Activated T-helper 2 cell treated with anti-CD3 and anti-CD28 coated beads, Interferon-gamma antibody, Interleukin-2, Interleukin-4, amounts not matched to agents 10 μg/mL and 5 μg/mL and 100 μg/mL, durations not matched to agents 14 hours and 24 hours and 36 hours (primary cell): Measurements from ENCODE around the gene MACROH2A1. TPM values are rescaled to one million over a fixed set of nuclear protein-coding genes. Genes with fewer than 3 reads are reported as not detected.

Source experiments
- DNase-seq: peaks from one replicate; pipeline ENCODE4 v3.0.0; 2021; ENCODE audit warnings: low spot score
- H3K27ac Mint-ChIP-seq: one replicate; pipeline ENCODE4 v1.8.0; 2021; ENCODE audit warnings: mixed read lengths
- H3K27me3 Mint-ChIP-seq: one replicate; pipeline ENCODE4 v1.8.0; 2021; ENCODE audit warnings: low read depth, mixed read lengths
- H3K36me3 Mint-ChIP-seq: one replicate; pipeline ENCODE4 v1.8.0; 2021; ENCODE audit warnings: low read depth, mixed read lengths
- H3K4me1 Mint-ChIP-seq: one replicate; pipeline ENCODE4 v1.8.0; 2021; ENCODE audit warnings: low read depth, mixed read lengths
- H3K4me3 Mint-ChIP-seq: one replicate; pipeline ENCODE4 v1.8.0; 2021; ENCODE audit warnings: low read depth, mild to moderate bottlenecking, moderate library complexity, mixed read lengths
- H3K9me3 Mint-ChIP-seq: one replicate; pipeline ENCODE4 v1.8.0; 2021; ENCODE audit warnings: mixed read lengths
- intact Hi-C: fragments of 100-400 bp; cut with micrococcal nuclease; formaldehyde crosslinking; loops from one replicate; pipeline ENCODE4 v1.15.1; 2023
- total RNA-seq: library from RNA; stranded (reverse); gene quantifications from 2 replicates; pipeline ENCODE4 v1.2.3, GENCODE V29; 2022

The MACROH2A1 gene
- total RNA-seq, 1 donor from 2014 or later, result 285 TPM

GRCh38 chr5:135399794-135400542, 937 bp upstream of the MACROH2A1 start:
- H3K4me3 Mint-ChIP-seq, result peak overlapping the region; percentile 94
- intact Hi-C loops, result loop anchor here (2.0 to 5.0 kb wide), 2 partner anchors 27 to 38 kb away; no protein-coding TSS in a partner anchor
- no peak for DNase-seq

GRCh38 chr5:135398160-135398854, 724 bp downstream of the MACROH2A1 start:
- no peaks in the 10 kb centered on the region for H3K9me3 Mint-ChIP-seq
- peak; percentile 38 for DNase-seq
- peaks cover 27% of the 10 kb centered on the region for H3K36me3 Mint-ChIP-seq
- H3K27ac Mint-ChIP-seq, result peak overlapping the region; percentile 81
- peak overlapping the region; percentile 90 for H3K4me3 Mint-ChIP-seq
- H3K27me3 Mint-ChIP-seq, result peaks cover 9% of the 10 kb centered on the region
- peaks cover 51% of the 10 kb centered on the region for H3K4me1 Mint-ChIP-seq
- intact Hi-C loops, result loop anchor here (2.0 to 5.0 kb wide), 2 partner anchors 28 to 36 kb away; no protein-coding TSS in a partner anchor

More at GRCh38 chr5:135399794-135400542, 937 bp upstream of the MACROH2A1 start:
- H3K27me3 Mint-ChIP-seq, result peaks cover 9% of the 10 kb centered on the region
- H3K9me3 Mint-ChIP-seq, result peaks cover 2% of the 10 kb centered on the region
- peak overlapping the region; percentile 98 for H3K27ac Mint-ChIP-seq
- H3K36me3 Mint-ChIP-seq, result peaks cover 23% of the 10 kb centered on the region
- H3K4me1 Mint-ChIP-seq, result peaks cover 37% of the 10 kb centered on the region

- Mint-ChIP-seq H3K27ac (peak overlapping the region; percentile 52), H3K9me3 (no peaks in the 10 kb centered on the region), H3K36me3 (peaks cover 40% of the 10 kb centered on the region), H3K27me3 (peaks cover 9% of the 10 kb centered on the region), H3K4me1 (peaks cover 63% of the 10 kb centered on the region), H3K4me3 (peak overlapping the region; percentile 90)
- intact Hi-C loops, result loop anchor here (1.0 to 5.0 kb wide), 2 partner anchors 20 to 35 kb away; no protein-coding TSS in a partner anchor
- DNase-seq, result no peak
Measured at GRCh38 chr5:135397084-135397483, 1.9 kb downstream of the MACROH2A1 start.

GRCh38 chr5:135396459-135397055, 2.5 kb downstream of the MACROH2A1 start:
- Mint-ChIP-seq H3K27me3 (peaks cover 9% of the 10 kb centered on the region), H3K4me3 (peak overlapping the region; percentile 90), H3K9me3 (no peaks in the 10 kb centered on the region), H3K27ac (no peak overlapping the region), H3K4me1 (peaks cover 69% of the 10 kb centered on the region), H3K36me3 (peaks cover 45% of the 10 kb centered on the region)
- intact Hi-C loops, result loop anchor here (1.0 to 5.0 kb wide), 2 partner anchors 19 to 34 kb away; no protein-coding TSS in a partner anchor
- no peak for DNase-seq

GRCh38 chr5:135395866-135396265, 3.2 kb downstream of the MACROH2A1 start:
- Mint-ChIP-seq H3K4me3 (no peak overlapping the region), H3K36me3 (peaks cover 47% of the 10 kb centered on the region), H3K9me3 (no peaks in the 10 kb centered on the region), H3K4me1 (peaks cover 71% of the 10 kb centered on the region), H3K27ac (peak overlapping the region; percentile 25), H3K27me3 (peaks cover 4% of the 10 kb centered on the region)
- no peak for DNase-seq
- intact Hi-C loops, result loop anchor here (5.0 kb wide), 1 partner anchor 34 kb away; no protein-coding TSS in a partner anchor

GRCh38 chr5:135395451-135395850, 3.6 kb downstream of the MACROH2A1 start:
- DNase-seq, result no peak
- Mint-ChIP-seq H3K27me3 (peaks cover 3% of the 10 kb centered on the region), H3K36me3 (peaks cover 47% of the 10 kb centered on the region), H3K9me3 (no peaks in the 10 kb centered on the region), H3K27ac (peak overlapping the region; percentile 25), H3K4me3 (no peak overlapping the region), H3K4me1 (peaks cover 71% of the 10 kb centered on the region)
- intact Hi-C loops, result loop anchor here (5.0 kb wide), 1 partner anchor 33 kb away; no protein-coding TSS in a partner anchor

GRCh38 chr5:135394095-135394494, 4.9 kb downstream of the MACROH2A1 start:
- no peaks in the 10 kb centered on the region for H3K27me3 Mint-ChIP-seq
- peak overlapping the region; percentile 18 for H3K27ac Mint-ChIP-seq
- H3K4me1 Mint-ChIP-seq, result peaks cover 66% of the 10 kb centered on the region
- DNase-seq, result no peak
- no peak overlapping the region for H3K4me3 Mint-ChIP-seq
- H3K9me3 Mint-ChIP-seq, result no peaks in the 10 kb centered on the region
- intact Hi-C loops, result no loop called here
- H3K36me3 Mint-ChIP-seq, result peaks cover 53% of the 10 kb centered on the region

- peaks cover 56% of the 10 kb centered on the region for H3K36me3 Mint-ChIP-seq
- H3K27ac Mint-ChIP-seq, result peak overlapping the region; percentile 30
Measured at GRCh38 chr5:135393691-135394090, 5.3 kb downstream of the MACROH2A1 start.

GRCh38 chr5:135393229-135393628, 5.8 kb downstream of the MACROH2A1 start:
- Mint-ChIP-seq H3K9me3 (no peaks in the 10 kb centered on the region), H3K27me3 (no peaks in the 10 kb centered on the region), H3K27ac (peak overlapping the region; percentile 9), H3K36me3 (peaks cover 60% of the 10 kb centered on the region), H3K4me3 (no peak overlapping the region), H3K4me1 (peaks cover 71% of the 10 kb centered on the region)
- no peak for DNase-seq
- intact Hi-C loops, result no loop called here

More at GRCh38 chr5:135393691-135394090, 5.3 kb downstream of the MACROH2A1 start:
- H3K9me3 Mint-ChIP-seq, result no peaks in the 10 kb centered on the region
- no peak for DNase-seq
- no peak overlapping the region for H3K4me3 Mint-ChIP-seq
- intact Hi-C loops, result no loop called here
- H3K27me3 Mint-ChIP-seq, result no peaks in the 10 kb centered on the region
- H3K4me1 Mint-ChIP-seq, result peaks cover 66% of the 10 kb centered on the region

- Mint-ChIP-seq H3K9me3 (no peaks in the 10 kb centered on the region), H3K4me1 (peaks cover 69% of the 10 kb centered on the region), H3K4me3 (no peak overlapping the region), H3K27ac (peak overlapping the region; percentile 65), H3K36me3 (peaks cover 62% of the 10 kb centered on the region), H3K27me3 (no peaks in the 10 kb centered on the region)
- peak; percentile 6 for DNase-seq
- intact Hi-C loops, result no loop called here
Measured at GRCh38 chr5:135392256-135392655, 6.8 kb downstream of the MACROH2A1 start.

GRCh38 chr5:135391869-135392255, 7.2 kb downstream of the MACROH2A1 start:
- intact Hi-C loops, result no loop called here

GRCh38 chr5:135391116-135391868, 7.7 kb downstream of the MACROH2A1 start:
- Mint-ChIP-seq H3K36me3 (peaks cover 68% of the 10 kb centered on the region), H3K27ac (peak overlapping the region; percentile 65), H3K4me1 (peaks cover 67% of the 10 kb centered on the region), H3K4me3 (no peak overlapping the region), H3K9me3 (no peaks in the 10 kb centered on the region), H3K27me3 (no peaks in the 10 kb centered on the region)
- no peak for DNase-seq
- intact Hi-C loops, result no loop called here

More at GRCh38 chr5:135391869-135392255, 7.2 kb downstream of the MACROH2A1 start:
- Mint-ChIP-seq H3K27me3 (no peaks in the 10 kb centered on the region), H3K27ac (peak overlapping the region; percentile 65), H3K9me3 (no peaks in the 10 kb centered on the region), H3K36me3 (peaks cover 63% of the 10 kb centered on the region), H3K4me3 (no peak overlapping the region), H3K4me1 (peaks cover 68% of the 10 kb centered on the region)
- DNase-seq, result no peak
